ENCODE data around the gene FBXO21.
"Not testable (repeated sequence)": the region's sequence is repeated elsewhere in the genome, so short reads cannot be mapped to it uniquely, and the experiment has no call there.

FBXO21 gene

DNA sequence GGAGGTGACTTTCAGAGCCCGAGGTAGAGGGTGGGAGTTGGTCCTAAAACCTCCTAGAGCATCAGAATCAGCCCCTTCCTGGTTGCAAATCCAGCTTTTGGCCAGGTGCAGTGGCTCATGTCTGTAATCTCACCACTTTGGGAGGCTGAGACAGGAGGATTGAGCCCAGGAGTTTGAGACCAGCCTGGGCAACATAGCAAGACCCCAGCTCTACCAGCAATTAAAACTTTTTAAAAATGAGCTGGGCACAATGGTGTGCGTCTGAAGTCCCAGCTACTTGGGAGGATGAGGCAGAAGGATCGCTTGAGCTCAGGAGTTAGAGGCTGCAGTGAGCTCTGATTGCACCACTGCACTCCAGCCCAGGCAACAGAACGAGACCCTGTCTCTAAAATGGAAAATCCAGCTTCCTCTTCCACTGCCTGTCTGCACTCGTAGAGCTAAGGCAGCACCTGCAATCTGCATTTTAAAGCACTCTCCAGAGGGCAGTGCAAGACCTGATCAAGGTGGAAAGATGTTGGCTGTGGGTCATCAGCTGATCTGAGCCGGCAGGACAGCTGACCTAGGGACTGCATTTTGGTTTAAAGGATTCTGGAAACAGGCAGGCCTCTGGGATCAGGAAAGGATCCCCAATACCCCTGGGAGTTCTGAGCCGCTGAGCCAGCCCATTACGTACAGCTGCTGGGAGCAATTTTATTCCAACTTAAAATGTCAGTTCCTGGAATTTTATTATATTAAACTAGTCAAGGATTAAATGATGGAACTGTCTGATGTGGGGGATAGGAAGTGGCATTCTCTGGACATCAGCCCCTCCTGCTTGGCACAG, 89.2 kb downstream of the FBXO21 start:
- TF ChIP-seq, protein P1, sequence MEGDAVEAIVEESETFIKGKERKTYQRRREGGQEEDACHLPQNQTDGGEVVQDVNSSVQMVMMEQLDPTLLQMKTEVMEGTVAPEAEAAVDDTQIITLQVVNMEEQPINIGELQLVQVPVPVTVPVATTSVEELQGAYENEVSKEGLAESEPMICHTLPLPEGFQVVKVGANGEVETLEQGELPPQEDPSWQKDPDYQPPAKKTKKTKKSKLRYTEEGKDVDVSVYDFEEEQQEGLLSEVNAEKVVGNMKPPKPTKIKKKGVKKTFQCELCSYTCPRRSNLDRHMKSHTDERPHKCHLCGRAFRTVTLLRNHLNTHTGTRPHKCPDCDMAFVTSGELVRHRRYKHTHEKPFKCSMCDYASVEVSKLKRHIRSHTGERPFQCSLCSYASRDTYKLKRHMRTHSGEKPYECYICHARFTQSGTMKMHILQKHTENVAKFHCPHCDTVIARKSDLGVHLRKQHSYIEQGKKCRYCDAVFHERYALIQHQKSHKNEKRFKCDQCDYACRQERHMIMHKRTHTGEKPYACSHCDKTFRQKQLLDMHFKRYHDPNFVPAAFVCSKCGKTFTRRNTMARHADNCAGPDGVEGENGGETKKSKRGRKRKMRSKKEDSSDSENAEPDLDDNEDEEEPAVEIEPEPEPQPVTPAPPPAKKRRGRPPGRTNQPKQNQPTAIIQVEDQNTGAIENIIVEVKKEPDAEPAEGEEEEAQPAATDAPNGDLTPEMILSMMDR (IDR thresholded peaks at IDR 0.05; ENCODE audit: low read length, missing control alignments) = no peak
- H3K4me3 ChIP-seq (replicated peaks; ENCODE audit: low read depth, low read length) = no peak overlapping the region
- no peak for DNase-seq (ENCODE audit: low read depth)

DNA sequence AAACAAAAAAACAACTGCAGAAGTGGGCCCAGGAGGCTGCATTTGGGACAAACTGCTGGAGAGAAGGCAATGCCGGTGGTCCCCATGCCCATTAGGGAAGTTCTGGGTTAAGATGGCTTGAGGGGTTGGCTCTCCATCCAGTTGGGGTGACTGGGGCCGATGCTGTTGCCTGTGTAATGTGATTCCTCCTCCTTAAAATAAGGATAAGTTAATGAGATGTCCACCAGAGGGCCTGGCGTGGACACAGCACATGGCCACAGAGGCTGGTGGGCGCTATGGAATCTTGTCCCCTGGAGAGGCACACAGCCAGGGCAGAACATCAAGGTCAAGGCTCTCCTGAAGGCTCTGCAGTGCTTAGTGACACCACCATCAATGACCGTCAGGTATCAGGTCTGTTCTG, 90.0 kb downstream of the FBXO21 start:
- TF ChIP-seq, protein P1 (IDR thresholded peaks at IDR 0.05; ENCODE audit: low read length, missing control alignments) = peak; percentile 40
- peak; percentile 25 for DNase-seq (ENCODE audit: low read depth)
- no peak overlapping the region for H3K4me3 ChIP-seq (replicated peaks; ENCODE audit: low read depth, low read length)

DNA sequence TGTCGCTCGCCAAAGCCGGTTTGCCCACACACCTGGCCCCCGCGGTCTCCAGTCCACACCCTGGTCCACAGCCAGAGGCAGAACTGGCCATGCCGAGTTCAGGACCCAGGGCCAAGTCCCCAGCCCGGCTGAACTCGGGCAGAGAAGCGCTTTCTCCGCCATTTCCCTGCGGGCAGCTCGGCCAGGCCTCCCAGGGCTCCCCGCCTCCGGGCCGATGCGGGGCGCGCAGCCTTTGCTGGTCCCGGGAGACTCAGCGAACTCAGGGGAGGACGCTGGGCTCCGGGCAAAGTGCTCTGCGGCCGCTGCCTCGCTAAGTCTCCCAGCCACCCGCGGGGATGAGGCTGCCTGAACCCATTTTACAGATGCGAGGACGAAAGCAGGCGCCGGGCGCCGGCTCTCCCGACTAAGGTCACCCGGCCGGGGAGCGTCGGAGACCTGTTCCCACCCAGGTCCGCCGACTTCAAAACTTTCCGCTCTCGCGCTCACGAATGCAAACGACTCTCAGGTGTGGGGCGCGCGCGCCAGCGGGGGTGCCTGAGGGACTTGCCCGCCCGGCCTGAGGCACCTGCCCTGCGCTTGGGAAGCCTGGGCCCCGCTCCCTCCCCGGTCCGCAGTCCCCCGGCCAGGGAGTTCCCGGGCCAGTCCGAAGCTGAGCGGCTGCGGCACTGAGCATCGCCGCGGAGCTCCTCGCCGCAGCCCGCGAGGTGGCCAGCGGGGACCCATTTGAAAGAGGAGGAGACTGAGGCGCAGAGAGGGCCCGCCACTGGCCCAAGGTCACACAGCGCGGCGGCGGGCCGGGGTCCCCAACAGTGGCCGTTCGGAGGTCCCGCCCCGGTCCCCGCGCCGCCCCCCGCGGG, 91.7 kb downstream of the FBXO21 start:
- TF ChIP-seq, protein P1 (IDR thresholded peaks at IDR 0.05; ENCODE audit: low read length, missing control alignments) = no peak
- DNase-seq (ENCODE audit: low read depth) = no peak
- no peak overlapping the region for H3K4me3 ChIP-seq (replicated peaks; ENCODE audit: low read depth, low read length)

DNA sequence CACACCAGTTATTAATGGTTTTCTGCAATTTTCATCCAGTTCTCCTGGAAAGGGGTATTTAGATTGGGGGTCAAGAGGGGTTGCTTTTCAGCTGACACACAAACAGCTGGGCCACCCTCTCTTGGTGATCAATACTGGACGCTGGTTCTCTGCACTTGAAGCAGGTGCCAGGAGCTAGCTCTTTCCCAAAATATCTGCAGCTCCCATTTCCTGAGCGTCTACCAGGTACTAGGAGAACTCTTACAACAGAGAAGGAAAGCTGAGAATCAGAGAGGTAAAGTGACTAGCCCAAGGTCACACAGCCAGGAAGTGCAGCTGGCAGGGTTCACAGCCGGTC, 92.3 kb downstream of the FBXO21 start:
- no peak for DNase-seq (ENCODE audit: low read depth)
- TF ChIP-seq, protein P1 (IDR thresholded peaks at IDR 0.05; ENCODE audit: low read length, missing control alignments) = no peak
- no peak overlapping the region for H3K4me3 ChIP-seq (replicated peaks; ENCODE audit: low read depth, low read length)

DNA sequence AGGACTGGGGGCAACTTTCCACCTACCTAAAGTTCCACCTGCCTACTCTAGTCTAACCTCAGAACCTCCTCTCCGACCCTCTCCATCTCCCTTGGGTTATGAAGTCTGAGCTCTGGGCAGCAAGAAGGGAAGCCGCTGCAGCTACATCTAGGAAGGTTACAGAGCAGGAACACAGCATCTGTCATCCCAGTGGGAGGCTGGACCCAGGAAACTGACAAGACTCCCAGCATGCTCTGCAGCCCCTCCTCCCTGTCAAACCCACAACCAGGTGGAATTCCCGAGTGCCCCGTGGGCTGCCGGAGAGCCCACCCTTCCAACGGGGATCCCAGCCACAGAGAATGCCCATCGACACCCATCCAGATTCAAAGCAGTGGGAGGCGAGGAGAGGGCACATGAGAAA, 93.1 kb downstream of the FBXO21 start:
- H3K4me3 ChIP-seq (replicated peaks; ENCODE audit: low read depth, low read length) = no peak overlapping the region
- TF ChIP-seq, protein P1 (IDR thresholded peaks at IDR 0.05; ENCODE audit: low read length, missing control alignments) = no peak
- DNase-seq (ENCODE audit: low read depth) = no peak

DNA sequence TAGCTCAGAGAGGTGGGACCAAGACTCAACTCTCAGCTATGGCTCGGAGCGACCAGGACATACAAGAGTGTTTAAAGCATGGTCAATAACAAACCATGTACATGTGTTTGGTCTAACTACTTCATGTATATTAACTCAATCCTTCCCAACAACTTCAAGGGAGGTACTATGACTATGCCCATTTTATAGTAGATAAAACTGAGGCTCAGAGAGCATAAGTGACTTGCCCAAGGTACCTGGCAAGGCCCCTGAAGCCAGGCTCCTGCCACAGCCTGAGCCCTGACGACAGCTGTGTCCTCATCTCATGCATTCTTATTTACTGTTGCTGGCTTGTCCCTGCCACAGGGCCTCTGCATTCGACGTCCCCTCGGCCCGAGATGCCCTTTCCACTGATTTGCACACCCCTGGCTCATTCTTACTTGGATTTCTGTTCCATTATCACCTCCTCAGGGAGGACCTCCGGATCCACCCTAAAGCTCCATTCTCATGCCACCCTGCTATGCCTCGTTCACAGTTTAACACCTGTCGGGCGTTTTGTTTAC, 93.7 kb downstream of the FBXO21 start:
- H3K4me3 ChIP-seq (replicated peaks; ENCODE audit: low read depth, low read length) = no peak overlapping the region
- TF ChIP-seq, protein P1 (IDR thresholded peaks at IDR 0.05; ENCODE audit: low read length, missing control alignments) = no peak
- no peak for DNase-seq (ENCODE audit: low read depth)

DNA sequence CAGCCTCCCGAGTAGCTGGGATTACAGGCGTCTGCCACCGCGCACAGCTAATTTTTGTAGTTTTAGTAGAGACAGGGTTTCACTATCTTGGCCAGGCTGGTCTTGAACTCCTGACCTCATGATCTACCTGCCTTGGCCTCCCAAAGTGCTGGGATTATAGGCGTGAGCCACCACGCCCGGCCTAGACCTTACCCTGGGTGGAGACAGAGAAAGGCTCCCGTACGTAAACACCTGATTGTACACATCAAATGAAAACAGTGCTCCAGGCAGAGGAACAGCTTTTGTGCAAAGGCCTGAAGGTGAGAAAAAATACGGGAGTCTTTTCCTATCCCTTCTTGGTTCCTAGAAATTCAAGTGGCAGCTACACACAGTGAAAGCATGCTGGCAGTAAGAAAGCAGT, 95.1 kb downstream of the FBXO21 start:
- H3K4me3 ChIP-seq (replicated peaks; ENCODE audit: low read depth, low read length); DNase-seq (ENCODE audit: low read depth): not testable (repeated sequence)
